ENCODE results near the gene MYBPH. TPM values are rescaled to one million over a fixed set of nuclear protein-coding genes. Genes with fewer than 3 reads are reported as not detected.

The MYBPH gene
- total RNA-seq, 1 donor from 2014 or later: not detected

GRCh38 chr1:203144661-203145060, 31.0 kb downstream of the MYBPH start:
- Histone ChIP-seq H4K20me1 (ENCODE audit: insufficient read depth, low read length) (no peaks in the 10 kb centered on the region), H3K4me2 (ENCODE audit: low read length) (no peak overlapping the region), H3K79me2 (ENCODE audit: insufficient read depth, low read length) (no peaks in the 10 kb centered on the region), H3K9ac (ENCODE audit: low read length) (no peak overlapping the region), H3K9me3 (ENCODE audit: insufficient read depth, low read depth, low read length) (no peaks in the 10 kb centered on the region), H3K27me3 (ENCODE audit: insufficient read depth, low read length) (no peaks in the 10 kb centered on the region), H3K4me1 (ENCODE audit: insufficient read depth, low read length) (peaks cover 10% of the 10 kb centered on the region), H3K4me3 (ENCODE audit: insufficient read depth, low read depth, low read length) (no peak overlapping the region), H2AFZ (ENCODE audit: low read depth, low read length) (no peak overlapping the region), H3K27ac (ENCODE audit: low read depth, low read length) (no peak overlapping the region), H3K36me3 (ENCODE audit: insufficient read depth, low read length) (no peaks in the 10 kb centered on the region)
- peaks cover 4% of the 10 kb centered on the region for H3K27me3 Mint-ChIP-seq (ENCODE audit: low read depth, unreplicated experiment)
- FAIRE-seq: no peak
- TF ChIP-seq EZH2 (IDR thresholded peaks at IDR 0.05; ENCODE audit: insufficient read depth, low read length) (no peak), CTCF (IDR thresholded peaks at IDR 0.05; ENCODE audit: insufficient read depth, low read depth, low read length) (no peak)
- no peak for DNase-seq (ENCODE audit: low read depth)
- peaks cover 21% of the 10 kb centered on the region for H3K4me1 Mint-ChIP-seq (ENCODE audit: low read depth, unreplicated experiment)
- no peak overlapping the region for H3K27ac Mint-ChIP-seq (ENCODE audit: unreplicated experiment)
- H3K36me3 Mint-ChIP-seq (ENCODE audit: low read depth, unreplicated experiment): peaks cover 9% of the 10 kb centered on the region
- no peak overlapping the region for H3K4me3 Mint-ChIP-seq (ENCODE audit: unreplicated experiment)
- no peaks in the 10 kb centered on the region for H3K9me3 Mint-ChIP-seq (ENCODE audit: unreplicated experiment)

DNA sequence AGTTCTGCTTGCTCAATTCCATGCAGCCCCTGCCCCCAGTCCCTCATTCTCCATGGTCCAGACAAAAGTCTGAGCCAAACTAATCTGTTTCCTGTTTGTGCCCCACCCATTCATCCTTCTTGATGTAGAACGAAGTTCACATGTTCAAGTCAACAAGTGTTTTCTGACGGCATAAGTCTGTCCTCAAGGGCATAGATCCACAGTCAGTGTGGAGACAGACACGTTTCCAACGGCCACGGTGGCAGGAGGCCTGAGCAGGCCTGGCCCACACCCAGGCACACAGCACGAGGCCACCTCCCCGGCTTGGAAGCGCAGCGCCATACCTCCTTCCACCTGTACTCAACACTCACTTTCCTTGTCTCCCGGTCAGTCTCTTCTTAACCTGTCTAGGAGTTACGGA, 32.0 kb downstream of the MYBPH start:
- no peak overlapping the region for H2AFZ ChIP-seq (ENCODE audit: low read depth, low read length)
- peaks cover 10% of the 10 kb centered on the region for H3K4me1 ChIP-seq (ENCODE audit: insufficient read depth, low read length)
- no peak overlapping the region for H3K4me3 ChIP-seq (ENCODE audit: insufficient read depth, low read depth, low read length)
- H3K79me2 ChIP-seq (ENCODE audit: insufficient read depth, low read length): no peaks in the 10 kb centered on the region
- Mint-ChIP-seq H3K27me3 (ENCODE audit: low read depth, unreplicated experiment) (no peaks in the 10 kb centered on the region), H3K27ac (ENCODE audit: unreplicated experiment) (no peak overlapping the region), H3K36me3 (ENCODE audit: low read depth, unreplicated experiment) (peaks cover 6% of the 10 kb centered on the region), H3K4me3 (ENCODE audit: unreplicated experiment) (no peak overlapping the region), H3K9me3 (ENCODE audit: unreplicated experiment) (no peaks in the 10 kb centered on the region), H3K4me1 (ENCODE audit: low read depth, unreplicated experiment) (peaks cover 16% of the 10 kb centered on the region)
- no peaks in the 10 kb centered on the region for H3K36me3 ChIP-seq (ENCODE audit: insufficient read depth, low read length)
- H3K27ac ChIP-seq (ENCODE audit: low read depth, low read length): no peak overlapping the region
- TF ChIP-seq EZH2 (IDR thresholded peaks at IDR 0.05; ENCODE audit: insufficient read depth, low read length): no peak
- TF ChIP-seq CTCF (IDR thresholded peaks at IDR 0.05; ENCODE audit: insufficient read depth, low read depth, low read length): no peak
- DNase-seq (ENCODE audit: low read depth) (no peak), FAIRE-seq (no peak)
- H3K9ac ChIP-seq (ENCODE audit: low read length): no peak overlapping the region
- H3K9me3 ChIP-seq (ENCODE audit: insufficient read depth, low read depth, low read length): no peaks in the 10 kb centered on the region
- no peaks in the 10 kb centered on the region for H3K27me3 ChIP-seq (ENCODE audit: insufficient read depth, low read length)
- no peaks in the 10 kb centered on the region for H4K20me1 ChIP-seq (ENCODE audit: insufficient read depth, low read length)
- no peak overlapping the region for H3K4me2 ChIP-seq (ENCODE audit: low read length)

DNA sequence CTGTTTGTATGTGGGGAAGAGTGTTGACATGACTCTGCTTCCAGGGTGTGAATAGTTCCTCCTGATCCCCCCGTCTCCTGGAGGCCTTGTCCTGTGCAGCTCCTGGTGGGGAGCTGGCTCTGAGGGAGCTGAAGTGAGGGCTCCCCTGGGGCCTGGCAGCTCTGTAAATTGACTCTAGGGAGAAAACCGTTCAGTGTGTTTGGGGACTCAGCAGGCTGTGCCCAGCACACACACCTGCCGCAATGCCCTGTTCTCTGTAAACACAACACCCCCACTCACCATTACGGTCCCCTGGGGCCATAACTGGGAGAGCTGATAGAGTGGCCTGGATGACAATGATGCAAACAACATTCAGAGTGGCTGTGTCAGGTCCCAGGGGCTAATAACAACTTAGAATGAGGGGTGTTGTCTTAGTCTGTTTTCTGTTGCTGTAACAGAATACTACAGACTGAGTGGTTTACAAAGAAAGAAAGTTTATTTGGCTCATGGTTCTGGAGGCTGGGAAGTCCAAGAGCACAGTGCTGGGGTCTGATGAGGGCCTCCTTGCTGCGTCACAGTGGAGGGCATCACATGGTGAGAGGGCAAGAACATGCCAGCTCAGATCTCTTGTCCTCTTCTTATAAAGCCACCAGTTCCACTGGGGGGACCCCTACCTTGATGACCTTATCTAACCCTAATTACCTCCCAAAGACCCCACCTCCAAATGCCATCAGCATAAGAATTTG, 32.8 kb downstream of the MYBPH start:
- peaks cover 10% of the 10 kb centered on the region for H3K4me1 ChIP-seq (ENCODE audit: insufficient read depth, low read length)
- H3K36me3 ChIP-seq (ENCODE audit: insufficient read depth, low read length): no peaks in the 10 kb centered on the region
- Mint-ChIP-seq H3K4me3 (ENCODE audit: unreplicated experiment) (no peak overlapping the region), H3K4me1 (ENCODE audit: low read depth, unreplicated experiment) (peaks cover 16% of the 10 kb centered on the region), H3K27ac (ENCODE audit: unreplicated experiment) (no peak overlapping the region), H3K9me3 (ENCODE audit: unreplicated experiment) (no peaks in the 10 kb centered on the region), H3K27me3 (ENCODE audit: low read depth, unreplicated experiment) (no peaks in the 10 kb centered on the region), H3K36me3 (ENCODE audit: low read depth, unreplicated experiment) (peaks cover 6% of the 10 kb centered on the region)
- no peaks in the 10 kb centered on the region for H4K20me1 ChIP-seq (ENCODE audit: insufficient read depth, low read length)
- no peak overlapping the region for H3K4me3 ChIP-seq (ENCODE audit: insufficient read depth, low read depth, low read length)
- no peaks in the 10 kb centered on the region for H3K79me2 ChIP-seq (ENCODE audit: insufficient read depth, low read length)
- H3K9me3 ChIP-seq (ENCODE audit: insufficient read depth, low read depth, low read length): no peaks in the 10 kb centered on the region
- FAIRE-seq (no peak), DNase-seq (ENCODE audit: low read depth) (no peak)
- H3K4me2 ChIP-seq (ENCODE audit: low read length): no peak overlapping the region
- H2AFZ ChIP-seq (ENCODE audit: low read depth, low read length): no peak overlapping the region
- no peaks in the 10 kb centered on the region for H3K27me3 ChIP-seq (ENCODE audit: insufficient read depth, low read length)
- no peak overlapping the region for H3K9ac ChIP-seq (ENCODE audit: low read length)
- no peak overlapping the region for H3K27ac ChIP-seq (ENCODE audit: low read depth, low read length)
- no peak for TF ChIP-seq EZH2 (IDR thresholded peaks at IDR 0.05; ENCODE audit: insufficient read depth, low read length)
- TF ChIP-seq CTCF (IDR thresholded peaks at IDR 0.05; ENCODE audit: insufficient read depth, low read depth, low read length): no peak

All from astrocyte (in vitro differentiated cells and primary cell).